SK-N-MC (cell line): ENCODE data around the gene TBX2.

Experiments used
- EZH2 ChIP-seq: fragments of 200-600 bp; sonication (generic); IDR thresholded peaks from one replicate; pipeline ENCODE4 v1.6.1; 2017; ENCODE audit warnings: antibody characterized with exemption
- POLR2AphosphoS5 ChIP-seq: IDR thresholded peaks from 2 replicates; pipeline ENCODE4 v1.6.1; 2012; ENCODE audit warnings: mild to moderate bottlenecking, low read depth, low read length, borderline replicate concordance

DNA sequence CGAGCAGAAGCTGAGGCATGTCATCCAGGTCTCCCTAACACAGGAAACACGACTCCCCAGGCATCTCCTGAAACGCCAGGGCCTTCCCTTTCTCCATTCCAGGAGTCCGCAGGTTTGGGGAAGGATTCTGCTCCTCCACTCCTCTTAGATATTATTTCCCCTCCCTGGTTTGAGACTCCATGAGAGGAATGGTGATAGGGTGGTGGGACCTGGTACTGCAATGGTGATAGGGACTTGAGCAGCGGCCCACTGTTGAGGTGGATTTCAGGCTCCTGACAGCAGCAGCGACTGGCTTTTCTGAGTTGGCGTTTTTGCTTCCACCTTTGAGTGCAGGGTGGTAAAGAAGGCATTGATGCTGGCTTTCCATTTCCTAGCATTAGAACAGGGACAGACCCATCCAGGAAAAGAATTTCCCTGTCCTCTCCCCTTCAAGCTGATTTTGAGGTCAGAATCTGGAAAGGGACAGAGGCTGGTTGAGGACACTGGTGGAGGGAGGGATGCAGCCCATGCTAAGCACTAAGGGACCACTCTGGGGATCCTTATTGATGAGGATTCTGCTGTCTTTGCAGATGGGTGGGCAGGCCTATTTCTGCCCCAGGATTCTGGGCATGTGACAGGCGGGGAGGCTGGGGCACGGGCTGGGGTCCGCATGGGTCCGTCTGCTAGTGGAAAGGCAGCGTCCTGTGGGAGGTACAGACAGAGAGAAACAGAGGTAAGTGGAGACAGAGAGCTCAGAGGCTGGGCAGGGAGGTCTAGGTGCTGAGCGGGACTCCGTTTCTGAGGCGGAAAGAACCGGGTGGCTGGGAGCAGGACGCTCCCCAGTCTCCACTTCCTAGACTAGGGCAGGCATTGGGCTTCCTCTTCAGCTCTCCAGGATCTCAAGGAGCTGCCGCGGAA lies 51.2 kb downstream of the TBX2 start:
- TF ChIP-seq EZH2: no peak
- TF ChIP-seq POLR2AphosphoS5: no peak
